CD4-positive, alpha-beta T cell treated with Interferon alpha-2 for 1 hour (primary cell): ENCODE results near the gene DLGAP4.
"Not testable (repeated sequence)": the region's sequence is repeated elsewhere in the genome, so short reads cannot be mapped to it uniquely, and the experiment has no call there.

Experiments
- DNase-seq, 2 donors: peaks; one replicate each; pipeline ENCODE4 v3.0.0-alpha.2; 2020 to 2022

Gene DLGAP4

GRCh38 chr20:36462440-36463211 is 156.5 kb downstream of the DLGAP4 start:
- peak in 1 of 2 donors; percentile 31 for DNase-seq

- DNase-seq = no peak
These were observed 157.3 kb downstream of the DLGAP4 start for GRCh38 chr20:36463212-36464061.

- DNase-seq = peak in 1 of 2 donors; percentile 42
These were observed 159.3 kb downstream of the DLGAP4 start for GRCh38 chr20:36465109-36466080.

DNA sequence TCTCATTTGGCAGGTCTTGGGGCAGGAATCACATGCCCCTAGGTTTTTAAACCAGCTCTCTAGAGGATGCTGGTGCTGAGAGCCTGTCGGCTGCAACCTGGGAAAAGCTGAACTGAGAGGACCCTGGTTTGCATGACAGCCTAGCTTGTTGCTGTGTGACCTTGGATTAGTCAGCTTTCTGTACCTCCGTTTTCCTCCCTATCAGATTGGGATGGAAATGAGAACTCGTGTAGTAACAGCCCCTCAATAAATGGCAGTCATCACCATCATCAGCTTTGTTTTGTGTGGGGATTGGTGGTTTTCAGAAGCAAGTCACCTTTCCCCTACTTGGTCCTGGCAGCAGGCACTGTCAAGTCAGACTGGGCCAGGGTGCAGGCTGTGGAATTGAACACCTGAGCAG is 159.9 kb downstream of the DLGAP4 start:
- DNase-seq = no peak

- DNase-seq = peak; percentile 35 to 61
These were observed 161.2 kb downstream of the DLGAP4 start for GRCh38 chr20:36467076-36467999.

GRCh38 chr20:36468149-36469000 is 162.2 kb downstream of the DLGAP4 start:
- no peak for DNase-seq

DNA sequence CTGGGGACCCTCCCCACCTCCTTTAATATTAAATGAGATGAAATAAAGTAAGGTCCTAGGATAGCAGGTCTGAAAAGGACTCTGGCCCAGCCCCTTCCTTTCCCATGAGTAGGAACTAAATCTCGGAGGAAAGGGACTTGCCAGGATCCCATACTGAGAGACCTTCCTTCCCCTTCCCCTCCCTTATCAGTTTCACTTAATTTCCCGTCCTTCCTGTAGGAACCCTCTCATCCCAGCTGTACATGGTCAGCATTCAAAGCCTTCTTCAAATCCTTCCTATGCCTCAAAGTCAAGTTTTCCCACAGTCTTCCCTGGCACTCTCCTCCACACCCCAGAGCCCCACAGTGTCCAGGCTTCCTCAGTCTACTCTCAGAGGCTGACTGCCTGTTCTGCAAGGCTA is 163.8 kb downstream of the DLGAP4 start:
- DNase-seq = no peak

GRCh38 chr20:36471885-36472636 is 165.9 kb downstream of the DLGAP4 start:
- DNase-seq = no peak

DNA sequence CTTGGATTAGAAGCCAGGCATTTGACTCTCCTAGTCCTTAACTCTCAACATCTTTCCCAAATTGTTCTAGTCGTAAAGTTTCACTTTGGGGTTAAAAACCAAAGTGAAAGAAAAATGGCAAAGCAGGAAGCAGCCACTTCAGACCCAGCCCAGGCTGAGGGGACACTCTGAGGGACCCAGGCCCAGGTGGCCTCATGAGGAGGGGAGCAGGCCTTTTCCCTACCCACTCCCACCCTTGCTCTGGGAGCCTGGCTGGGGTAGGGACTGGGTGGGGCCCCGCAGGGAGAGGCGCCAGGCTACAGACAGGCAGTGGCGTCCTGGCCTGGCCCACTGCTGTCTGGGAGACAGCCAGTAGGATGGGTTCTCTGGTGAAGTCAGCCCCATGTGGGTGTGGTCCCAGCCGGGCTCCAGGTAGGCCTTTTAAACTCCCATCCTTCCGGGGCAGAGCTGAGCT is 166.5 kb downstream of the DLGAP4 start:
- peak in 1 of 2 donors; percentile 31 for DNase-seq

GRCh38 chr20:36473164-36473563 is 167.0 kb downstream of the DLGAP4 start:
- DNase-seq = no peak

DNA sequence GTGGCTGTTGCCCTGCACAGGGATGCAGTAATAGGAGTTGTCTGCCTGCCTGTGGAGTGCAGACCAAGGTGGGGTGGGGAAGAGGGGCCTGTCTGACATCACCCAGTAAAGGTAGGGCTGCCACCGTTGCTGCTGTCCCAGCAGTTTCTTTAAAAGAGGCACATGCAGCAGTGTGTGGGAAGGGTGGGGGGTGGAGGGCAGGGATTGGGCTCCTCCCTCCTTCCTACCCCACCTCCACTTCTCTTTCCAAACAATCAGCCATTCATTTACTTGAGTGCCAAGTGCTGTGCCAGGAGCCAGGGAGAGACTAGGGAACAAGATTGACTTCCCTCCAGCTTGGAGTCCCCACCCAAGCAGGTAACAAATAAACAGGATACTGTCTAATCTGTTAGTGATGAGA is 168.4 kb downstream of the DLGAP4 start:
- no peak for DNase-seq

GRCh38 chr20:36475054-36475453 is 168.9 kb downstream of the DLGAP4 start:
- DNase-seq = not testable (repeated sequence)

GRCh38 chr20:36477475-36477874 is 171.3 kb downstream of the DLGAP4 start:
- DNase-seq = no peak

DNA sequence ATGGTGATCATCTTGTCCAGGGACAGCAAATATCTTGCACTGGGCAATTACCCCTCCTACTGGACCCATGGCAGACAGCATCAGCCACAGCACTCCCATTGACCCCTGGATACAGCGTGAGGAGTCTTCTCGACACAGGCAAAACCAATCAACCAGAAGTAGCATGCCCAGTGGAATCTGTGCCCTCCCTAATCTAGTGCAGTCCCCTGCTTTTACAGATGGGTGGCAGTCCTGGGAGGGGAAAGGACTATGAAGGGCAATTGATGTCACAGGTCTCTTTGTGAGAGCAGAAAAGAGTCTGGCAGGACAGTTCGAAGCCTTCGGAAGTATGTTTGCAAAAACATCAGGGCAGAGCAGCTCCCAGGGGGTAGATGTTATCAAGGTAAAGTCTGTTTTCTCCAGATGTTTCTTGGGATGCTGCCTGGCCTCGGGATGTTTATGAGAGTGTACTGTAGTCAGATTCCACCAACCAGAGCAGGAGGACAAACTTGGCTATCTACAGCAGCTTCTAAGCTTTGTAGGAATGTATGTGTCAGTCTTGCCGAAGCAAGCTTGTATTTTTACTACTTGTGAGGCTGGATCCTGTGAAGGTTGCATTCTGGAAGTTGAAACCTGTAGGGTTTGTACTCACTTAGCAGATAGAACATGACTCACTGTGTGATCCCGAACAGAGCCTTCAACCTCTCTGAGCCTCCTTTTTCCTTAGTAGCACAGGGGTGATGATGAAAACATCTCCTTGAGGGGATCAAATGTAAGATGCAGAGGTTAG is 172.2 kb downstream of the DLGAP4 start:
- no peak for DNase-seq

DNA sequence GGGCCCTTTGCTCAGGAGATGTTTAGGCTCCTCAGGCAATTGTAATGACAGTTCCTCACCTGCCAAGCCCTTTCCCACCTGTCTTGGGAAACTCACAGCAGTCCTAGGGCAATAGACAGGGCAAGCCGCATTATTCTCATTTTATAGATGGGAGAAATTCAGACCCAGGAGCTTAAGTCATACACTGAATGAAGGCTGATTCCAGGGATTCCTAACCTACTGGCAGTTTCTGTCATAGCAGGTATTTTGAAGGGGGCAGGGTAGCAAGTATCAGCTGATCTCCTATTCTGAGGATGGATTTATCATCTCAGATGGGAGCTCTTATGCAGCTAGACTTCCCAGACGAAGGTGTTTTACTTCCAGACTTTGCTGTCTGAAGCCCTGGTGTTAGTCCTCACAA is 173.8 kb downstream of the DLGAP4 start:
- no peak for DNase-seq

GRCh38 chr20:36480456-36481048 is 174.4 kb downstream of the DLGAP4 start:
- DNase-seq = no peak

DNA sequence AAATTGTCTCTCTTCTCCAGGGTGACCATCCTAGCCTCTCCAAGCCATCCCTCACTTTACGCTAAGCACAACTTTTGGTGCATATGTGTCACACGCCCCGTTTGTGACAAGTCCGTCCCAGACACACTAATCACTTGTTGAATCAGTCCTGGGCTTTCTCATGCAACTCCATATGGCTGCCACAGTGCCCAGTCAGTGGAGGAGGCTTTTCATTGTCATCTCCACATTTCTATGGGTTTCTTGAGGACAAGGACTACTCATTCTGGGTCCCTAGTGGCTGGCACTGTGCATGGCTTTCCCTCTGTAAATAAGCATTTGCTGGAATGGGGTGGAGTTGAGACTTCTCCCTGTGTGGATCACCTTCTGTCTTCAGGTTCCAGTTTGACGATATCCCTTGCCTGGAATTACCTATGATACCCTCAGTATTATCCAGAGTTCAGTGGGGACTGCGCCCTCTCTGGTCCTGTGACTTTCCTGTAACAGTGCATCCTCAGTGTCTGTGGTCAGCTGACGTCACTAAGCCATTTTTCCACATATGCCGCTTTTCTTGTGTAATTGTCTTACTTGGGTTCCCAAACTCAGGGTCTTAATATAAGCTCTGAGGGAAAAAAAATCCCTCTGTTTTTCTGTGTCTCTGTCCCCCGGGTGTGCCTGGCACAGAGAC is 175.4 kb downstream of the DLGAP4 start:
- no peak for DNase-seq

DNA sequence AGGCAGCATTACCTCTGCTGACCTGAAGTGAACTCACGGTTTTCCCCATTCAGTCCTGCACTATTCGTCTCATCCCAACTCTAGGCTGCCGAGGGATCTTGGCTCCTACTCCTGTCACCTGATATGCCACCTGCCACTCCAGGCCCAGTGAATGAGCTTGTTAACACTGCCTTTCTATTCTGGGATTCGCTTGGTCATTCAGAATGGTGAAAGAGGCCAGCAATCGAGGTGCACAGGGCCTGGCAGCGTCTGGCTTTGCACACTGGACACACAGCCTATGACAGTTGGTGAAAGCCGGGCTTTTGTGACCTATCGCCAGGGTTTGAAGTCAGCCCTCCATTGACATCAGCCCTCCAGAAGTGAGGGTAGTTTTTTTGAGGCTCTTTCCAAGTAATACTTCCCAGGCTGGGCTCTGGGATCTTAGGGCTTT is 175.9 kb downstream of the DLGAP4 start:
- DNase-seq = no peak
